NK-92 (cell line): ENCODE results near the gene SLC25A29.

Experiments
- DNase-seq: peaks from one replicate; lab custom pipeline; 2025; ENCODE audit not compliant: unreplicated experiment; lab: John Stamatoyannopoulos, UW

The SLC25A29 gene

DNA sequence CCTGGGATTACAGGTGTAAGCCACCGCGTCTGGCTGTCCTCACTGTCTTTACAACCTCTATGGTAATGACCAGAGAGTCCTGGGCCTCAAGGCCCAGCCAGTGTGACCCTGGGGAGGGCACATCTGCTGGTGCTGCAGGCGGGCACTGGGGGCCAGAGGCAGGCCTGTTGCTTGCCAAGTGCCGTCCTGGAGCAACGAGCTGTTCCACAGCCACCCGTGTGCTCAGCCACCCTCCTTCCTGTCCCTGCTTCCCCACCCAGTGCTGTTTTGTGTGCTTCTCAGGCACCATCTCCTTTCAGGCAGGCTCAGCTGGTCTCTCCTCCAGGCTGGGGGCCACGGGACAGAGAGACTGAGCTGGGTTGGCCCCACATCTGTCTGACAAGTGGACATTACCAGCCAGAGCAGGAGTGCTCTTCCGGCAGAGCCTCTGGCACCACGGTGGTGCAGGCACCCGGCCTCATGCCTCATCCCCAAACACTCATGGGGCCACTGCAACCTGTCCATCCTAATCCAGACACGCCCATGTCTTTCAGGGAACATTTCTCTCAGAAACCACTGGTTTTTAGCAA is 25.9 kb upstream of the SLC25A29 start:
- no peak for DNase-seq

DNA sequence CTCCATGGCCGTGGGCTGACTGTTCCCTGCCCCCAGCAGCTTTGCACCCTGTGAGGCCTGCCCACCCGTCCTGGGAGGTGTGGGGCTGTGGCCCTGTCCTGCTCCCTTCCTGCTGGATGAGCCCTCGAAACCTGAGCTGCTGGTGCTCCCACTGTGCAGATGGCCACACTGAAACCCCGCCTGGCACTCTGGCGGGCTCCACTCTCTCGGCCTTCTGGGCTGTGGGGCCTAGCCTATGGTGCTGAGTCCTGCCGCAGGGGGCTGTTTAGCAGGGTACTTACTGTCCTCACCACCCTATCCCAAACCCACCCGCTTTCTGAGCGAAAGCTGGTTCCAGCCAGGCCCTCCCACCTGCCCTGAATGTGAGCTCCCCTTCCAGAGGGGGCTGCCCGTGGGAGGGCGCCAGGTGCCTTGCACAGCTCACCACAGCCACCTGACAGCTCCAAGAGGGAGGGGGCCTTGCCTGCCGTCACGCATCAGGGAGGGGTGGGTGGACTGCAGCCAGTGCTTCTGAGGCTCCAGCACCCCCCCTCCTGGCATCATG is 24.2 kb upstream of the SLC25A29 start:
- DNase-seq, result no peak

GRCh38 chr14:100330007-100330344 is 23.7 kb upstream of the SLC25A29 start:
- no peak for DNase-seq

DNA sequence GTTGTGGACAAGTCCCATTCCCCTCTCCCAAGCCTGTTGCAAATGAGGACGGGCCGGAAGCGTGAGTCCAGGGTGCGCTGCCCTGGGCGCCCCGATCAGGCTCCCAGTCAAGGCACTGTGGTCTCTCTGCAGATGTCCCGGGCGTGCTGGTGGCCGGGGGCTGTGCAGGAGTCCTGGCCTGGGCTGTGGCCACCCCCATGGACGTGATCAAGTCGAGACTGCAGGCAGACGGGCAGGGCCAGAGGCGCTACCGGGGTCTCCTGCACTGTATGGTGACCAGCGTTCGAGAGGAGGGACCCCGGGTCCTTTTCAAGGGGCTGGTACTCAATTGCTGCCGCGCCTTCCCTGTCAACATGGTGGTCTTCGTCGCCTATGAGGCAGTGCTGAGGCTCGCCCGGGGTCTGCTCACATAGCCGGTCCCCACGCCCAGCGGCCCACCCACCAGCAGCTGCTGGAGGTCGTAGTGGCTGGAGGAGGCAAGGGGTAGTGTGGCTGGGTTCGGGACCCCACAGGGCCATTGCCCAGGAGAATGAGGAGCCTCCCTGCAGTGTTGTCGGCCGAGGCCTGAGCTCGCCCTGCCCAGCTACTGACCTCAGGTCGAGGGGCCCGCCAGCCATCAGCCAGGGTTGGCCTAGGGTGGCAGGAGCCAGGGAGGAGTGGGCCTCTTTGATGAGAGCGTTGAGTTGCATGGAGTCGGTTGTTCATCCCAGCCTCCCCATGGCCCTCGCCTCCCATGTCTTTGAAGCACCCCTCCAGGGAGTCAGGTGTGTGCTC is 23.2 kb upstream of the SLC25A29 start:
- DNase-seq, result no peak

- no peak for DNase-seq
These were observed 22.4 kb upstream of the SLC25A29 start for GRCh38 chr14:100328495-100329163.

DNA sequence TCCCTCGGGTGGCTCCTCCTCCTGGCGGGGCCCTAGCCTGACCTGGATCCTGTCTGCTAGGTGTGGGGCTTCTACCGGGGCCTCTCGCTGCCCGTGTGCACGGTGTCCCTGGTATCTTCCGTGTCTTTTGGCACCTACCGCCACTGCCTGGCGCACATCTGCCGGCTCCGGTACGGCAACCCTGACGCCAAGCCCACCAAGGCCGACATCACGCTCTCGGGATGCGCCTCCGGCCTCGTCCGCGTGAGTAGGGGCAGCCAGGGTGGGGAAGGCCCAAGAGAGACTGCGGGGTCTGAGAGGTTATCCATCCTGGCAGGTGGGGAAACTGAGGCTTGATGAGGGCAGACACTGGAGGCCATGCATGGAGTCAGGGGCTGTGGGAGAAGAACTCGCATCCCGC is 20.9 kb upstream of the SLC25A29 start:
- no peak for DNase-seq

GRCh38 chr14:100325958-100326357 is 19.7 kb upstream of the SLC25A29 start:
- no peak for DNase-seq

DNA sequence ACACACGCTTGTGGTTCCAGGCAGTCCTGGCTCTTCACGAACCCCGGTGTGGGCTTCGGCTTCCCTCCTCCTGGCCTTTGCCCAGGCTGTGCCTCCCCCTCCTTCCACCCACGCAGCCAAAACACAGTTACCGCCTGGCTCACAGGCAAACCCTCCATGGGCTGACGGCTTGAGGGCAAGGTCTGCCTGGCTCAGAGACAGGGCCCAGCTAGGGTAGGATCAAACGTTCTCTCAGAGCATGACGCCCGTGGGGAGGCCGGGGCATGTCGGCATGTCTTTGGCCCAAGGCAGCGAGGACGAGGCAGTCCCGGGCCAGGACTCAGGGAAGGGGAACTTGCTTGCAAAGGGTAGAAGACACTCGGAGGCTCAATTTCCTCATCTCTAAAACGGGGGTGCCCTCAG is 19.0 kb upstream of the SLC25A29 start:
- DNase-seq, result no peak

DNA sequence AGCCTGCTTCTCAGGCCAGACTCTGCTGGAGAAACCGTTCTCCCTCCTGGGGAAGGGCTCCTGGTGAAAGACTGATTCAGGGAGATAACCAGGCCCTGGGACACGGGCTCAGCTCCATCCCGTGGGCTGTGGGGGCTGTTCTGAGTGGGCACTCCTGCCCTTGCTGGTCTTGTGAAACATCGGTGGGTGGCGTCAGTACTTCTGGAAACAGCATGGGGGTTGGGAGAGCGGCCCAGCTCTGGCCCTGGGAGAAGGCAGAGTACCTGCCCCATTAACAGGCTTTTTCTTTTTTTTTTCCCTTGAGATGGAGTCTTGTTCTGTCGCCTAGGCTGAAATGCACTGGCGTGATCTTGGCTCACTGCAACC is 17.7 kb upstream of the SLC25A29 start:
- DNase-seq, result no peak

- no peak for DNase-seq
These were observed 17.1 kb upstream of the SLC25A29 start, which contains the start of gene SLC25A47 for GRCh38 chr14:100323121-100323941. TSS of gene SLC25A47 (plus strand) at chr14:100323339. CDS start at chr14:100323415, 76 bp downstream.

DNA sequence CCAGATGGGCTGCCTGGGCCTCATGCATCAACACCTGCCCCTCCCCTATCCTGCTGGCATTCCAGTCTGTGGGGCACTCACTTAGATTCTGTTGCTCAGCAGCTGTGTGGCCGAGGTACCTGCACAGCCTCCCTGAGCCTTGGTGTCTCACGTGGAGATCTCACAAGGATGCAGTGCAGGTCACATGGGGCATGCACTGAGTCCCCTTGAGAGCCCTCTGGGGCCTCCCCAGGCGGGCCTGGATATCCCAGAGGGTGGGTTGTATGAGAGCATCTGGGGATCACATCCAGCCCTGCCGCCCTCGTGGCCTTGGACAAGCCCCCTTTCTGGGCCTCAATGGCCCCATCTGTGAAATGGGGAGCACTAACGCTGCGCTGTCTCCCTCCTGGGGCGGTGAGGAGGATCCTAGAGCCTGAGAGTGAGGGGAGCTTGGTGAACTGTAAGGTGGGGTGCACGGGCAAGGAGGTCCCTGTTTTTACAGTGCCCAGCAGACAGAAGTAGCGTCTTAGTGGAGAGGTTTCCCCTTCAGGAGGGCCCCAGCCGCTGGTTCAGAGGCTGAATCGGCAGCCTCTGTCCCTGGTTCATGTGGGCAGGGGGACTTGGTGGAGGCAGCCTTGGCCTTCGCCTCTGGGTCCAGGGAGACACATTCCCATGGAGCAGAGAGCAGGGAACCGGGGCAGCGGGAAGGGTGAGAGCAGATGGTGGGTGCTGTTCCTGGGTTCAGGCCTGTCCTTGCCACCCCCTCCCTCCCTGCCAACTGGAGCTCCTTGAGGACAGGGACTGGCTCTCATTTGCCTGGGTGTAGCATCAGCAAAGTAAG is 16.1 kb upstream of the SLC25A29 start:
- no peak for DNase-seq

DNA sequence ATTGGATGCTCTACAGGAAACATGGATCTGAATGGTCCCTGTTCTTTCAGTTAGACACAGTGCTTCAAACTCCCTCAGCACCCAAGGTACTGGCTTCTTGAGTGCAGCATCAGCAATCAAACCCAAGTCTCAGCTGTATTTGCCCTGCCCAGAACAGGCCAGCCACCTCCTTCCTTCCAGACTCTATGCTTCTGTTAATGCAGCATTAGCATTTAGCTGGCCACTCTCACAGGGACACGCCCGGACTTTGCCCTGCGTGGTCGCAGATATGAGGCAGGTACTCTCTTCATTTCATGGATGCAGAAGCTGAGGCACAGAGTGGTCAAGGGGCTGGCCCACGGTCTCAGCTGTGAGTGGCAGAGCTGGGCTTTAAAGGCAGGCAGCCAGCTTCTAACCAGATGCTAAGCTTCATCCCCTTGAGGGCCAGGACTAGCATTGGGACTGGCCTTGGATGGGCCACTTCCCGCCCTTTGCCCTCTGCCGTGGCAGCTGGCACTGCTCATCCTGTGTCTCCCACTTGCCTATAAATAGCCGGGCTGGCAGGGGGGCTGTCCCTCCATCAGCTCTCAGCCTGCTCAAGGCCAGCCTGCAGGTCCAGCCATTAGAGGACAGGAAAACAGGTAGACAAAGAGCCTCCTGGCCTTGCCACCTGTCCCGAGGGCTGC is 15.4 kb upstream of the SLC25A29 start:
- DNase-seq, result no peak

DNA sequence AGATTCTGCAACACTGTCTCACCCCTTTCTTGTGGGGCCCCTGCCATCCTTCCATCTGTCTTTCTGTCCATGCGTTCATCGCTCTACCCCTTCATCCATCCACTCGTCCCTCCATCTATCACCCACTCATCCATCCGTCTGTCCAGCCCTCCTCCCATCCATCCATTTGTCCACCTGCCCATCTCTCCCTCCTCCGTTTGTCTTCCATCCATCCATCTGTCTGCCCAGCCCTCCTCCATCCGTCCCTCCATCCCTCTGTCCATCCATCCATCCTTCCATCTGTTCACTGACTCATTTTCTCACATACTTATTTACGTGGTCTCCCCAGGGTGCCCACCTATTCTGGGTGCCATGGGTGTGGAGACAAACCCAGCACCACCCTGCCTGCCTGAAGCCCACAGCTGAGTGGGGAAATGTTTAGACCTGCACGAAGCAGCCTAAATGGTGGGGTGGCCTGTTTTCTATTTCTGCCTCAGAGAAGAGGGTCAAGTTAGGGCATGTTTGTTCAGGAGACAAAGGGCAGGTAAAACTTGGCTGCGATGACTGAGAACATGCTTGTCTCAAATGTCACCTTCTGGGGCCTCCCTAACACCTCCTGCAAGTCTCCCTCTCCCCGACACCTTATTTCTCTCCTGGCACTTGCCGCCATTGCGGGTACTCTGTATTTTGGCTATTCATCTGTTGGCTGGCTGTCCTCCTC is 14.1 kb upstream of the SLC25A29 start:
- DNase-seq, result no peak

DNA sequence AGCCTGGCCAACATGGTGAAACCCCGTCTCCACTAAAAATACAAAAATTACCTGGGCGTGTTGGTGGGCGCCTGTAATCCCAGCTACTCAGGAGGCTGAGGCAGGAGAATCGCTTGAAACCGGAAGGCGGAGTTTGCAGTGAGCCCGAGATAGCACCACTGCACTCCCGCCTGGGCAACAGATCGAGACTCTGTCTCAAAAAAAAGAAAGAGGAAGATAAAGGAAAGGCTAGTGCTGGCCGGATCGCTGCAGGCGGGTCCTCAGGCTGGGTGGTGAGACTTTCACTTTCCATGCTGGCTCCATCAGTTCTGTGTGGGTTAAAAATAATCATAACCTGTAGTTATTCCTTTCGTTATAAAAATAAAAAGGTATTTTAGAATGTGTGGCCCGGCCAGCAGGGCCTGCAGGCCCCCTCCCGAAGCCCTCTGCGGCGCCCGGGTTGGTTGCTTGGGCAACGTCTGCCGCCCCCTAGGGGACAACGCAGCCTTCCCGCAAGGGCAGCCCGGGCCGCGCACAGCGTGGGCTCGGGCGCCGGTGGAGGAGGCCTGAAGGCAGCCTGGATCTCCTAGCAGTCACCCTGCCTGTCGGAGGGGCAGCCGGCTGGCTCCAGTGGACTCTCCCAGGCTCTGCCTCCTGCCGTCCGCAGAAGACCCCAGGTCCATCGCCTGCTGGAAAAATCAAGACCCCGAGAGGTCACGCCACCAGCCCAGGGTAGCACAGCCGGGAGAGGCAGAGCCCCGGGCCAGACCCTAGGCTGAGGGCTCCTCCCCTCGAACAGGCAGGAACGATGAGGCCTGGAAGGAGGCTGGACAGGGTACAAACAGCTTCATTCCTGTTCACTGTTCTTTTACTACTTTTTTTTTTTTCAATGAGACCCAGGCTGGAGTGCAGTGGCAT is 11.9 kb upstream of the SLC25A29 start:
- no peak for DNase-seq

- DNase-seq, result no peak
These were observed 11.1 kb upstream of the SLC25A29 start for GRCh38 chr14:100317389-100317788.

DNA sequence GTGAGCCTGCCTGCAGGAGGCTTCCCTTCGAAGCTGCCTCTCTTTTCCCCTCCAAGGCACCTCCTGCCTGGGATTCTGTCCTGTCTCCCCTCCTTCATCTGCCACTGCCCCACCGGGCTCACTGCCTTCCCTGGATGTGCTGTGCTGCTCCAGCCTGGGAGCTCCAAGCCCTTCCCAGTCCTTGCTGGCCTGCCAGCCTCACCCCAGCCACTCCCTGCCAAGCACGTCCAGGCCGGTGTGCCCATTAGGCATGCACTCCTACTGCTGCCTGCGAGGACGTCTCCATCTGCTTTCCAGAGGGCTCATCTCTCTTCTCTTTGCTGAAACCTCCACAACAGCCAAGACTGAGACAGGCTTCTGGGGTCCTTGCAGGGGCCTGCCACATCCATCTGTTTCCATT is 8.5 kb upstream of the SLC25A29 start:
- DNase-seq, result no peak

DNA sequence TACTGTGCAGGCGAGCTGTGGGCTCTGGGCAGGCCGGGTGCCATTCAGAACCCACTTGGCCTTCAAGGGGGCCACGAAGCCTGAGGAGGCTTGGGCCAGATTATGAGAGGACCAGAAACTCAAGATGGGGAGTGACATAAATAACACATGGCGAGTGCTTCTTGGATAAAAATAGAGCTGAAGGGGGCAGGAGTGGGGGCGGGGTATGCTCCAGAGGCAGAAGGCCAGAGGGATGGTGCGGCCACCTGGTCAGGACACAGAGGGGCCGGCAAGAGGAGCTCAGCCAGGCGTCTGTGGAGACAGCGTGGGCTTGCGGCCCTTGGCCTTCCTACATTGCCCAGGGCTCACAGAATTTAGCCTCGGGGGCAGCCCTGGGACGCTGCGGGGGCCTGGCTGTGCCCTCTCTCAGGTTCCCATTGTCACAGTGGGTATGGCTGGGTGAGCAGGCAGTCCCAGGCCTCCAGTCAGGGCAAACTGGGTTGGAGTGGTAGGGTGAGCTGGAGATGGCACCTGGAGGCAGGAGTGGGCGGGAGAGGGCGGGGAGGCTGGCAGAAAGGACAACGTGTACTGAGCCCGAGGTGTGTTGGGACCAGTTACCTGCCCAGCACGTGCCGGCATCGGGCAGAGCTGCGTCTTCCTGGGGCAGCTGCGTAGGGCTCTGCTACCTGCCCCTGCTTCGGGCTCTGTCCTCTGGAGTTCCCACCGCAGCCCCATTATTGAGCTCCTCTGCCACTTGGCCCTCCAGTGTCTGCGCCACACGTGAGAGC is 7.4 kb upstream of the SLC25A29 start:
- no peak for DNase-seq
